Measurements from ENCODE around the gene CSNK2A1.
A peak's percentile ranks its signal among the peaks of the same experiment; 100 is the strongest.

The CSNK2A1 gene

DNA sequence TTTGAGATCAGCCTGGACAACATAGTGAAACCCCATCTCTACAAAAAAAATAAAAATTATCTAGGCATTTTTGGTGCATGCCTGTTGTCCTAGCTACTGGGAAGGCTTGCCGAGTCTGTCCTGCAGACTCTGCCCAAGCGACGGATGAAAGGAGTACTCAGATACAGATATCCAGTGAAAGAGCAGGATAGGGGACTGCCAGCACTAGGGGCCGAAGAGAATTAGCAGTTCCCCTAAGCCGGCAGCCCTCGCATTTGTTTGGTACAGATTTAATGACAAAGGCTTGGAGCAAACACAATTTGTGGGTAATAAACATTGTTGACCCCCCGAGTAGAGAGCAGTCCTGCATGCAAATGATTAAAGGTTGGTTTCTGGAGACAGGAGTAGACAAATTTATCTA lies 75.8 kb downstream of the CSNK2A1 start:
- TF ChIP-seq FOXP2 (optimal IDR thresholded peaks at IDR 0.05; ENCODE audit: borderline replicate concordance, extremely low read depth, extremely low read length, insufficient read depth) (no peak), POLR2AphosphoS5 (IDR thresholded peaks at IDR 0.05; ENCODE audit: low read depth, low read length) (no peak), REST (IDR thresholded peaks at IDR 0.05; ENCODE audit: insufficient read depth in 1 of 2, low read depth in 2 of 2, low read length in 2 of 2) (no peak), SIN3A (IDR thresholded peaks at IDR 0.05; ENCODE audit: borderline replicate concordance, insufficient read depth, low read length) (no peak), TAF1 (IDR thresholded peaks at IDR 0.05; ENCODE audit: borderline replicate concordance, insufficient read depth, low read length) (no peak)

GRCh38 chr20:462199-462991 lies 81.2 kb downstream of the CSNK2A1 start, which contains the start of gene TBC1D20:
TBC1D20 (minus strand) TSS chr20:462533; CDS start chr20:462405, 128 bp downstream.
- TF ChIP-seq REST (IDR thresholded peaks at IDR 0.05; ENCODE audit: insufficient read depth in 1 of 2, low read depth in 2 of 2, low read length in 2 of 2): no peak; a peak in 1 of 4 replicates
- TF ChIP-seq POLR2AphosphoS5 (IDR thresholded peaks at IDR 0.05; ENCODE audit: low read depth, low read length): peak; percentile 71
- TF ChIP-seq TAF1 (IDR thresholded peaks at IDR 0.05; ENCODE audit: borderline replicate concordance, insufficient read depth, low read length): peak; percentile 83
- peak; percentile 23 for TF ChIP-seq FOXP2 (optimal IDR thresholded peaks at IDR 0.05; ENCODE audit: borderline replicate concordance, extremely low read depth, extremely low read length, insufficient read depth)
- TF ChIP-seq SIN3A (IDR thresholded peaks at IDR 0.05; ENCODE audit: borderline replicate concordance, insufficient read depth, low read length): no peak

DNA sequence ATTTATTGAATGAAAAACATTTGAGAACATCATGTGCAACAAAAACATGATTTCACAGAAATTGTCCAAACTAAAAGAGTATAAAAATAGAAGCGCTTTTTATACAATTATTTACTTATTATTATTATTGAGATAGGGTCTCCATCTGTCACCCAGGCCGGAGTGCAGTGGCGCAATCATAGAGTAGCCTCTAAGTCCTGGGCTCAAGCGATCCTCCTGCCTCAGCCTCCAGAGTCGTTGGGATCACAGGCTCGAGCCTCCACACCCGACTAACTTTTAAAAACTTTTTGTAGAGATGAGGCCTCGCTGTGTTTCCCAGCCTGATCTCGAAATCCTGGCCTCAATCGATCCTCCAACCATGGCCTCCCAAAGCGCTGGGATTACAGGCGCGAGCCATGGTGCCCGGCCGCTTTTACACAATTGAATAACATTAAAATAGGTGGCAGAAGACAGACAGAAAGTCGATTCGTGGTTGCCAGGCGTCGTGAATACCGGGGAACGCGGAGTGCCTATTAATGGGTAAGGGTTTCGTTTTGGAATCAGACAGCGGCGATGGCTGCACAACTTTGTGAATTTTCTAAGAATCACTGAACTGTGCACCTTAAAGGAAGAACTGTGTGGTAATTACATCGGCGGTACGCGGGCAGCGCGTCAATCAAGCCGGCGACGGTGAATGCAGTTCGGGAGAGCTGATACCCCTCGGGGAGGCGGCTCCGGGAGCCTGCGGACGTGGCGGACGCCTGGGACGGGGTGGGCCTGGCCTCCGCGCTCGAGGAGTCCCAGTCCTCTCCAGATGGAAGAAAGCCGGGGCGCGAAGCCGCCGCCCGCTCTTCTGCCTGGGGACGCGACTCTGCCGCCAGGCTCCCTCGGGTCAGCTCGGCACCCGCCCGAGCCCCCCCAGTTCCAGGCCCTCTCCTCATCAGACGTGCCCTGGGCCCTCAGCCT lies 82.1 kb downstream of the CSNK2A1 start:
- no peak for TF ChIP-seq SIN3A (IDR thresholded peaks at IDR 0.05; ENCODE audit: borderline replicate concordance, insufficient read depth, low read length)
- no peak for TF ChIP-seq POLR2AphosphoS5 (IDR thresholded peaks at IDR 0.05; ENCODE audit: low read depth, low read length)
- TF ChIP-seq TAF1 (IDR thresholded peaks at IDR 0.05; ENCODE audit: borderline replicate concordance, insufficient read depth, low read length): no peak
- no peak; a peak in 1 of 4 replicates for TF ChIP-seq REST (IDR thresholded peaks at IDR 0.05; ENCODE audit: insufficient read depth in 1 of 2, low read depth in 2 of 2, low read length in 2 of 2)
- TF ChIP-seq FOXP2 (optimal IDR thresholded peaks at IDR 0.05; ENCODE audit: borderline replicate concordance, extremely low read depth, extremely low read length, insufficient read depth): no peak

- TF ChIP-seq TAF1 (IDR thresholded peaks at IDR 0.05; ENCODE audit: borderline replicate concordance, insufficient read depth, low read length) (no peak), SIN3A (IDR thresholded peaks at IDR 0.05; ENCODE audit: borderline replicate concordance, insufficient read depth, low read length) (no peak)
Measured at GRCh38 chr20:460707-461106, 82.9 kb downstream of the CSNK2A1 start.

- no peak for TF ChIP-seq REST (IDR thresholded peaks at IDR 0.05; ENCODE audit: insufficient read depth in 1 of 2, low read depth in 2 of 2, low read length in 2 of 2)
- TF ChIP-seq POLR2AphosphoS5 (IDR thresholded peaks at IDR 0.05; ENCODE audit: low read depth, low read length): no peak
- no peak for TF ChIP-seq FOXP2 (optimal IDR thresholded peaks at IDR 0.05; ENCODE audit: borderline replicate concordance, extremely low read depth, extremely low read length, insufficient read depth)
- TF ChIP-seq TAF1 (IDR thresholded peaks at IDR 0.05; ENCODE audit: borderline replicate concordance, insufficient read depth, low read length): no peak
- no peak for TF ChIP-seq SIN3A (IDR thresholded peaks at IDR 0.05; ENCODE audit: borderline replicate concordance, insufficient read depth, low read length)
Measured at GRCh38 chr20:460180-460579, 83.4 kb downstream of the CSNK2A1 start.

All from PFSK-1 (cell line).